ENCODE measurements around the gene PBXIP1.

PBXIP1 gene

GRCh38 chr1:154970631-154971340 lies 14.9 kb upstream of the PBXIP1 start, which contains the start of gene SHC1:
Gene SHC1 (minus strand): TSS chr1:154970747. CDS start chr1:154970526, 221 bp downstream.
- Mint-ChIP-seq H3K4me1 (peaks cover 37% of the 10 kb centered on the region), H3K36me3 (peaks cover 35% of the 10 kb centered on the region), H3K27me3 (no peaks in the 10 kb centered on the region), H3K9me3 (no peaks in the 10 kb centered on the region), H3K4me3 (peak within 1 kb of the TSS; percentile 62), H3K27ac (peak within 1 kb of the TSS; percentile 82)
- no peak for ATAC-seq

DNA sequence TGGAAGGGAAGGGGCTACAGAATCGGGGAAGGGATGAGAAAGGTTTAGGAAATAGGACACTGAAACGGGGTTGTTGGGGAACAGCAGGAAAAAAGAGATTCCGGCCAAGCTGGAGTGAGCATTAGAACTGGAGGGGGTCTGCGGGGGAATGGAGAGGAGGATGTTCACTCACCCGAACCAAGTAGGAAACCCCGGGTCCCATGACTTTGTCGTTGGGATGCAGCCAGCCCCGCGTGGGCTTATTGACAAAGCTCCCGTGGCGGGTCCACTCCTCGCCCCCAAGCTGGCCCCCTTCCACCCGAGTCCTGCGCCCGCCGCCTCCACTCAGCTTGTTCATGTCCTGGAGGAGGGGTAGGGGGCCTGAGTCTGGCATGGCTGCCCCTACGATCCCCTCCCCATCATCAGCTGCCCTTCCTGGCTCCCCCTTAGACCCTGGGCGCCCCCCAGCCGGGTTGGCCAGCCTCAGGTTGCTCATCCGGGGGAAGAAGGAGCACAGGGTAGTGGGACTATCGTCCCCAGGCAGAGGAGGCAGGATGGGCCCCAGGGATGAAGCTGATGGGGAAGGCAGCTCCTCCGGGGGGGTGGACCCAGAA lies 14.1 kb upstream of the PBXIP1 start:
- ATAC-seq = no peak
- Mint-ChIP-seq H3K4me3 (peak overlapping the region; percentile 37), H3K27me3 (no peaks in the 10 kb centered on the region), H3K36me3 (peaks cover 43% of the 10 kb centered on the region), H3K4me1 (peaks cover 37% of the 10 kb centered on the region), H3K9me3 (no peaks in the 10 kb centered on the region), H3K27ac (peak overlapping the region; percentile 82)

- Mint-ChIP-seq H3K36me3 (peaks cover 43% of the 10 kb centered on the region), H3K27ac (peak overlapping the region; percentile 82), H3K4me3 (peak overlapping the region; percentile 37), H3K27me3 (no peaks in the 10 kb centered on the region), H3K4me1 (peaks cover 37% of the 10 kb centered on the region), H3K9me3 (no peaks in the 10 kb centered on the region)
- no peak for ATAC-seq
These were observed 13.3 kb upstream of the PBXIP1 start for GRCh38 chr1:154969246-154969645.

DNA sequence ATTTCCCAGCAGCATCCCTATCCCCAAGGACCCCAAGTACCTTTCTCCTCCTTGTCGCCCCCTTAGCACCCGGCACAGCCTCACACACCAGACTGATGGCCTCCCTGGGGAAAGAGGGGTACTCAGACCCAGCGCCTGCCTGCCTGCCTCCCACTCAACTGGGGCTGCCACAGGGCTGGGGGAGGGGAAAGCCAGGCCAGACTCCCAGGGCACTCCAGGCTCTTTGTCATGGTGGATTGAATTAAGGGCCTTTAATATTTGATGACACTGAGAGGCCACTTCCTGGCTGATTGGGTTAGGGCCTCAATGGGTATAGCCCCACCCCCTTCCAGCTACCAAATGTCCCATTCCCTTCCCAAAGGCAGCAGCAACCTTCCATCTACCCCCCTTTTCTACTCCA lies 12.8 kb upstream of the PBXIP1 start:
- Mint-ChIP-seq H3K27ac (peak overlapping the region; percentile 82), H3K4me1 (peaks cover 42% of the 10 kb centered on the region), H3K4me3 (no peak overlapping the region), H3K36me3 (peaks cover 47% of the 10 kb centered on the region), H3K9me3 (no peaks in the 10 kb centered on the region), H3K27me3 (no peaks in the 10 kb centered on the region)
- ATAC-seq = no peak

DNA sequence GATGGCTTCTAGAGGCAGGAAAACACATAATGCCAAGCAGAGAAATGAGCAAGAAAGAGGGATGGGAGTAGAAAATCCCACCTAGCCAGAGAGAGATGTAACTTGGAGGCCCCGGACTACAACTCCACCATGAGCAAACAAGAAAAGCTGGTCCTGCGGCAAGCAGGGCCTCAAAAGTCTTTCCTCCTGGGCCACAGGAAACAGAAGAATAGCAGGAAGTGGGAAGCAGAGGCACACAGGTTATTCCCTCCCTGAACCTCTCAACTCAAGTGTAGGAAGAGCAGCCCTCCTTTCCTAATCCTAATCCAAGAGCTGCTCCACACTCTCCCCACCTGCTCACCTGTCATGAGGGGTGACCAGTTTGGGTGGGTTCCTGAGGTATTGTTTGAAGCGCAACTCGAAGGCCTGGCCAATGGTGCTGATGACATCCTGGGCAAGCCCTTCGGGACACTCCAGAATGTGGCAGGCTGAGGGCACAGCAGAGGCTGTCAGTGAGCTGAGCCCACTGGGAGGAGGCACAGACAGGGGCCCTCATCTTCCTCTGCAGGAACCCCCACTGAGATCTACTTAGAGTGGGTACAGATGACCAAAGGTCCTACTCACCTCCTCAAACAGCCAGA lies 11.5 kb upstream of the PBXIP1 start:
- Mint-ChIP-seq H3K4me3 (no peak overlapping the region), H3K4me1 (peaks cover 48% of the 10 kb centered on the region), H3K27me3 (no peaks in the 10 kb centered on the region), H3K27ac (peak overlapping the region; percentile 3), H3K36me3 (peaks cover 55% of the 10 kb centered on the region), H3K9me3 (no peaks in the 10 kb centered on the region)
- ATAC-seq = no peak

DNA sequence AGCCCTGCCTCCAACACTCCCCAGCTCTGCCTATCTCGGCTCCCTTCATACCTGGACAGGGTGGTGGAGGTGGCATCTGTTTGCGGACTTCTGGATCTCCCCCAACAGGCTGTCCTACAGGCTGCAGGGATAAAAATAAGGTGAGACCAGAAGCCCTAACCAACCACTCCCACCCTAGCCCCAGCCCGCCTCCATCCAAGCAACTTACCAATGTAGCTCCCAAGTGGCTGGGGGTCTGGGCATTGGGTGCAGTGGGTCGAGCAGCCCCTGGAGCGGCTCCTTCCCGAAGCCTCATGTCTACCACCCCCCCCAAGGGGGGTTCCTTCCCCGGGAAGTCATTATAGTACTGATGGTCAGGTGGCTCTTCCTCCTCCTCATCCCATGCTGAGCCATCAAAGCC lies 10.2 kb upstream of the PBXIP1 start:
- H3K27ac Mint-ChIP-seq = no peak overlapping the region
- no peak for ATAC-seq
- no peaks in the 10 kb centered on the region for H3K27me3 Mint-ChIP-seq
- no peaks in the 10 kb centered on the region for H3K9me3 Mint-ChIP-seq
- no peak overlapping the region for H3K4me3 Mint-ChIP-seq
- peaks cover 50% of the 10 kb centered on the region for H3K36me3 Mint-ChIP-seq
- peaks cover 40% of the 10 kb centered on the region for H3K4me1 Mint-ChIP-seq

GRCh38 chr1:154964359-154964758 lies 8.5 kb upstream of the PBXIP1 start:
- Mint-ChIP-seq H3K27ac (no peak overlapping the region), H3K36me3 (peaks cover 50% of the 10 kb centered on the region), H3K27me3 (no peaks in the 10 kb centered on the region), H3K4me3 (no peak overlapping the region), H3K9me3 (no peaks in the 10 kb centered on the region), H3K4me1 (peaks cover 47% of the 10 kb centered on the region)
- no peak for ATAC-seq

GRCh38 chr1:154963643-154964042 lies 7.7 kb upstream of the PBXIP1 start:
- peaks cover 44% of the 10 kb centered on the region for H3K4me1 Mint-ChIP-seq
- no peaks in the 10 kb centered on the region for H3K9me3 Mint-ChIP-seq
- no peaks in the 10 kb centered on the region for H3K27me3 Mint-ChIP-seq
- peaks cover 49% of the 10 kb centered on the region for H3K36me3 Mint-ChIP-seq
- peak overlapping the region; percentile 2 for H3K27ac Mint-ChIP-seq
- no peak overlapping the region for H3K4me3 Mint-ChIP-seq
- ATAC-seq = no peak

GRCh38 chr1:154962795-154963330 lies 7.0 kb upstream of the PBXIP1 start:
- H3K27ac Mint-ChIP-seq = peak overlapping the region; percentile 91
- H3K4me3 Mint-ChIP-seq = peak overlapping the region; percentile 86
- H3K9me3 Mint-ChIP-seq = no peaks in the 10 kb centered on the region
- H3K36me3 Mint-ChIP-seq = peaks cover 41% of the 10 kb centered on the region
- ATAC-seq = no peak
- H3K4me1 Mint-ChIP-seq = peaks cover 43% of the 10 kb centered on the region
- H3K27me3 Mint-ChIP-seq = no peaks in the 10 kb centered on the region

DNA sequence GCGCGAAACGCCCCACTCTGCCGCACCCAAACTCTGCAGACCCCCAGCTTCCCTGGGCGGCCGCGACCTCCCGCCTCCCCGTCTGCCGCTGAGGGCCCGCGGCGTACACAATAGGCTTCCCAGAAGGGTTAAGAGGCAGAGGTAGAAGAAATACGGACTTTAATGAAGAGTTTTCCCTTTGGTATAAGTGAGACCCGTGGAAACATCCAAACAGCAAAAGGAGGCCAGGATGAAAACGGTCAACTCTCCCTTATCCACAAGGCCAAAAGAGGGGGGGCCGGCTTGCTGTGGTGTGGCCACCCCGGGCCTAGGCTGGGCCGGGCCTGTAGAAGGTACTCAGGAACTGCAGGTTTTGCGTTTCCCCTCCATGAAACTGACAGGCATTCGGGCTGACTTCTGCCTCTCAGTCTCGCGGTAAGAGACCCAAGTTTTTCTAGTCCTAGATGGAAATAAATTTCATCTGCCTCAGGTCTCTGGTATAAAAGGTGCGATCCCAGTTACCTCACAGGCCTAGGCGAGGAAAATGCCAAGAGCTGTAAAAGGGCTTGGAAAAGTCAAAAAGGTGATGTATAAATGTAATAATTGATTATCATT lies 6.4 kb upstream of the PBXIP1 start:
- Mint-ChIP-seq H3K36me3 (peaks cover 36% of the 10 kb centered on the region), H3K9me3 (no peaks in the 10 kb centered on the region), H3K27me3 (no peaks in the 10 kb centered on the region), H3K4me3 (peak overlapping the region; percentile 86), H3K4me1 (peaks cover 43% of the 10 kb centered on the region), H3K27ac (peak overlapping the region; percentile 91)
- ATAC-seq = peak; percentile 44

GRCh38 chr1:154961207-154962155 lies 5.6 kb upstream of the PBXIP1 start, which contains the start of gene PYGO2:
Gene PYGO2 (minus strand): TSS chr1:154961782. CDS start chr1:154961576, 206 bp downstream.
- peak within 1 kb of the TSS; percentile 91 for H3K27ac Mint-ChIP-seq
- peak; percentile 93 for ATAC-seq
- peaks cover 48% of the 10 kb centered on the region for H3K4me1 Mint-ChIP-seq
- no peaks in the 10 kb centered on the region for H3K27me3 Mint-ChIP-seq
- H3K4me3 Mint-ChIP-seq = peak within 1 kb of the TSS; percentile 88
- peaks cover 33% of the 10 kb centered on the region for H3K36me3 Mint-ChIP-seq
- no peaks in the 10 kb centered on the region for H3K9me3 Mint-ChIP-seq

DNA sequence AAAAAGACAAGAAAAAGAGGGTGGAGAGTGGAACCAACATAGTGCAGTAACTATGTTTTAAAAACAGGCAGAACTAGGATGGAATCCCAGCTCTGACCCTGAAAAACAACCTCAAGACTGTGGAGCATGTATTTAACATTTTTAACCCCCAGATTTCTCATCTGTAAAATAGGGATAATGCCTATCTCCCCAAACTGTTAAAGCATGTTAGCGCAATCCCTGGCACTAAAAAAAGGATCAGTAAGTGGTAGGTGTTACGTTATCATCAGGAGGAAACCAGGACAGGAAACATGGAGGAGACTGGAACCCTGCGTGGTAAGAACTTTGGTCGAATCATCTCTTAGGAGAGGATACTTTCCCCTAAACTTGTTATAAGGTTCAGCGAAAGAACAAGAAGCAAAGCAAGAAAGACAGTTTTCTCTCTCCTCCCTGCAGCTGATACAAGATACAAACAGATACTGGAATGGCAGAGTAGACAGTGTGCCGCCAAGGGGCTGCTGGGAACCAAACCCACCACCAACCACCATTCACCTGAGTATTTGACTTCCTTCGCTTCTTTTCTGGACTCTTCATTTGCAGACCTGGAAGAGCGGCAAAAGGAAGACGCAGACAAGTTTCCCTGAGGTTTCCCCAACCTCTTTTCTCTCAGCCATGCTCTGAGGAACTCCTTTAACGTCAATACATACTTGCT lies 4.7 kb upstream of the PBXIP1 start:
- Mint-ChIP-seq H3K27me3 (no peaks in the 10 kb centered on the region), H3K27ac (peak overlapping the region; percentile 91), H3K36me3 (peaks cover 28% of the 10 kb centered on the region)

DNA sequence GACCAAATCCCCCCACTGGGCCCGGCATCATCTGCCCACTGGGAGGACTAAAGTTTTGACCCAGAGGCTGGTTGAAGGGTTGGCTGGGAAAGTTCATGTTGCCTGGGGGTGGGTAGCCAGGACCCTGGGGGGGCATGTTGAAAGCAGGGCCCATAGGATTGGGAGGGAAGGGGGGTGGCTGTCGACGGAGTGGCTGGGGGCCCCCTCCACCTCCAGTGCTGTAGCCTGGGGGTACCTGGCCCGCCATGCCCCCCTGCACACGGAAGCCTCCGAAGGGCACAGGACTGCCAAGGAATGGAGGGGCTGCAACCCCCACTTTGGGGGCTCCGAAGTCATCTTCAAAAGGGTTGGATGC lies 3.5 kb upstream of the PBXIP1 start:
- Mint-ChIP-seq H3K4me1 (peaks cover 68% of the 10 kb centered on the region), H3K9me3 (no peaks in the 10 kb centered on the region), H3K36me3 (peaks cover 22% of the 10 kb centered on the region), H3K27me3 (no peaks in the 10 kb centered on the region), H3K4me3 (no peak overlapping the region), H3K27ac (peak overlapping the region; percentile 17)
- no peak for ATAC-seq

More for the DNA sequence above, 4.7 kb upstream of the PBXIP1 start:
- Mint-ChIP-seq H3K4me1 (peaks cover 57% of the 10 kb centered on the region), H3K9me3 (no peaks in the 10 kb centered on the region), H3K4me3 (peak overlapping the region; percentile 88)
- ATAC-seq = no peak
